ENCODE measurements around the gene ARHGEF39. TPM values are rescaled to one million over a fixed set of nuclear protein-coding genes. Genes with fewer than 3 reads are reported as not detected.

Gene ARHGEF39
- total and polyA plus RNA-seq, 8 donors: 1.5 to 17.7 (median 10.0) TPM

- H3K27me3 ChIP-seq: no peaks in the 10 kb centered on the region
- no peaks in the 10 kb centered on the region for H3K9me3 ChIP-seq
- no peaks in the 10 kb centered on the region for H3K4me1 ChIP-seq
- no peak overlapping the region for H3K27ac ChIP-seq
- peaks cover 2 to 100% of the 10 kb centered on the region in 2 donors for H3K36me3 ChIP-seq
- H3K4me3 ChIP-seq: no peak overlapping the region
- DNase-seq (no peak), ATAC-seq (no peak)
- no peak for TF ChIP-seq CTCF (IDR thresholded peaks at IDR 0.05)
- intact Hi-C loops (cut with DNase I): no loop called here
Measured at GRCh38 chr9:35711501-35712428, 46.8 kb upstream of the ARHGEF39 start.

GRCh38 chr9:35710818-35711500, 46.0 kb upstream of the ARHGEF39 start:
- no peaks in the 10 kb centered on the region for H3K4me1 ChIP-seq
- H3K9me3 ChIP-seq: no peaks in the 10 kb centered on the region

GRCh38 chr9:35708146-35708545, 43.2 kb upstream of the ARHGEF39 start:
- H3K36me3 ChIP-seq: peaks cover 2 to 100% of the 10 kb centered on the region in 2 donors
- ATAC-seq: no peak
- H3K4me1 ChIP-seq: no peaks in the 10 kb centered on the region
- no peaks in the 10 kb centered on the region for H3K27me3 ChIP-seq
- no peak for TF ChIP-seq CTCF (IDR thresholded peaks at IDR 0.05)
- H3K27ac ChIP-seq: no peak overlapping the region
- intact Hi-C loops (cut with DNase I): no loop called here
- H3K4me3 ChIP-seq: no peak overlapping the region
- no peak for DNase-seq
- H3K9me3 ChIP-seq: no peaks in the 10 kb centered on the region

More at GRCh38 chr9:35710818-35711500, 46.0 kb upstream of the ARHGEF39 start:
- Histone ChIP-seq H3K27me3 (no peaks in the 10 kb centered on the region), H3K36me3 (peaks cover 2 to 100% of the 10 kb centered on the region in 2 donors), H3K4me3 (no peak overlapping the region), H3K27ac (no peak overlapping the region)
- no peak for ATAC-seq
- intact Hi-C loops (cut with DNase I): no loop called here
- TF ChIP-seq CTCF (IDR thresholded peaks at IDR 0.05): no peak
- DNase-seq: no peak

GRCh38 chr9:35706951-35707350, 42.0 kb upstream of the ARHGEF39 start:
- no peaks in the 10 kb centered on the region for H3K4me1 ChIP-seq
- peaks cover 2 to 100% of the 10 kb centered on the region in 2 donors for H3K36me3 ChIP-seq
- no peak for TF ChIP-seq CTCF (IDR thresholded peaks at IDR 0.05)
- no peak overlapping the region for H3K27ac ChIP-seq
- no peak overlapping the region for H3K4me3 ChIP-seq
- H3K27me3 ChIP-seq: no peaks in the 10 kb centered on the region
- no peaks in the 10 kb centered on the region for H3K9me3 ChIP-seq
- ATAC-seq (no peak), DNase-seq (no peak)
- intact Hi-C loops (cut with DNase I): no loop called here

- TF ChIP-seq CTCF (IDR thresholded peaks at IDR 0.05): no peak
- Histone ChIP-seq H3K4me3 (no peak overlapping the region), H3K9me3 (no peaks in the 10 kb centered on the region), H3K4me1 (no peaks in the 10 kb centered on the region), H3K27me3 (no peaks in the 10 kb centered on the region), H3K27ac (no peak overlapping the region), H3K36me3 (peaks cover 2 to 100% of the 10 kb centered on the region in 2 donors)
- ATAC-seq: no peak
- intact Hi-C loops (cut with DNase I): no loop called here
- DNase-seq: no peak
Measured at GRCh38 chr9:35705836-35706430, 40.9 kb upstream of the ARHGEF39 start.
